ENCODE data around the gene MAGEB10. TPM values are rescaled to one million over a fixed set of nuclear protein-coding genes. Genes with fewer than 3 reads are reported as not detected.
"Not testable (repeated sequence)": the region's sequence is repeated elsewhere in the genome, so short reads cannot be mapped to it uniquely, and the experiment has no call there.

The MAGEB10 gene
- not detected for total RNA-seq

GRCh38 chrX:27807690-27808089, at the start of gene MAGEB10:
TSS of gene MAGEB10 (plus strand) at chrX:27807990. CDS start at chrX:27821307, 13,317 bp downstream.
- POLR2A ChIA-PET: no interaction called here
- no peaks in the 10 kb centered on the region for H3K9me3 Mint-ChIP-seq
- no peaks in the 10 kb centered on the region for H3K36me3 Mint-ChIP-seq
- no peak within 1 kb of the TSS for H3K27ac Mint-ChIP-seq
- H3K4me3 Mint-ChIP-seq: no peak within 1 kb of the TSS
- no peak for DNase-seq
- no peaks in the 10 kb centered on the region for H3K4me1 Mint-ChIP-seq (ENCODE audit: low read depth)
- CTCF ChIA-PET: no interaction called here
- no peaks in the 10 kb centered on the region for H3K27me3 Mint-ChIP-seq
- intact Hi-C loops (cut with micrococcal nuclease): no loop called here

- H3K27me3 Mint-ChIP-seq: no peaks in the 10 kb centered on the region
- no peak for DNase-seq
- no peak overlapping the region for H3K4me3 Mint-ChIP-seq
- intact Hi-C loops (cut with micrococcal nuclease): no loop called here
- POLR2A ChIA-PET: no interaction called here
- no peaks in the 10 kb centered on the region for H3K36me3 Mint-ChIP-seq
- no peak overlapping the region for H3K27ac Mint-ChIP-seq
- CTCF ChIA-PET: no interaction called here
- H3K4me1 Mint-ChIP-seq (ENCODE audit: low read depth): no peaks in the 10 kb centered on the region
- no peaks in the 10 kb centered on the region for H3K9me3 Mint-ChIP-seq
These were observed 42.1 kb upstream of the MAGEB10 start for GRCh38 chrX:27765718-27766117.

GRCh38 chrX:27767387-27767786, 40.4 kb upstream of the MAGEB10 start:
- Mint-ChIP-seq H3K27me3 (no peaks in the 10 kb centered on the region), H3K27ac (no peak overlapping the region), H3K4me1 (ENCODE audit: low read depth) (no peaks in the 10 kb centered on the region), H3K9me3 (no peaks in the 10 kb centered on the region), H3K36me3 (no peaks in the 10 kb centered on the region), H3K4me3 (no peak overlapping the region)
- ChIA-PET CTCF (no interaction called here), POLR2A (no interaction called here)
- no peak for DNase-seq
- intact Hi-C loops (cut with micrococcal nuclease): no loop called here

GRCh38 chrX:27775984-27776383, 31.8 kb upstream of the MAGEB10 start:
- H3K4me3 Mint-ChIP-seq: no peak overlapping the region
- H3K27ac Mint-ChIP-seq: no peak overlapping the region
- no peaks in the 10 kb centered on the region for H3K27me3 Mint-ChIP-seq
- ChIA-PET CTCF (no interaction called here), POLR2A (no interaction called here)
- H3K4me1 Mint-ChIP-seq (ENCODE audit: low read depth): no peaks in the 10 kb centered on the region
- H3K36me3 Mint-ChIP-seq: no peaks in the 10 kb centered on the region
- no peaks in the 10 kb centered on the region for H3K9me3 Mint-ChIP-seq
- no peak for DNase-seq
- intact Hi-C loops (cut with micrococcal nuclease): no loop called here

GRCh38 chrX:27796640-27797257, 11.0 kb upstream of the MAGEB10 start:
- POLR2A ChIA-PET: no interaction called here
- intact Hi-C loops (cut with micrococcal nuclease): no loop called here
- CTCF ChIA-PET: no interaction called here

GRCh38 chrX:27797575-27797974, 10.2 kb upstream of the MAGEB10 start:
- no peak for DNase-seq
- Mint-ChIP-seq H3K27ac (no peak overlapping the region), H3K27me3 (no peaks in the 10 kb centered on the region), H3K4me3 (no peak overlapping the region), H3K4me1 (ENCODE audit: low read depth) (no peaks in the 10 kb centered on the region), H3K9me3 (no peaks in the 10 kb centered on the region), H3K36me3 (no peaks in the 10 kb centered on the region)
- ChIA-PET POLR2A (no interaction called here), CTCF (no interaction called here)
- intact Hi-C loops (cut with micrococcal nuclease): no loop called here

More at GRCh38 chrX:27796640-27797257, 11.0 kb upstream of the MAGEB10 start:
- no peak overlapping the region for H3K4me3 Mint-ChIP-seq
- H3K4me1 Mint-ChIP-seq (ENCODE audit: low read depth): no peaks in the 10 kb centered on the region
- H3K36me3 Mint-ChIP-seq: no peaks in the 10 kb centered on the region
- H3K27ac Mint-ChIP-seq: no peak overlapping the region
- DNase-seq: no peak
- no peaks in the 10 kb centered on the region for H3K9me3 Mint-ChIP-seq
- H3K27me3 Mint-ChIP-seq: no peaks in the 10 kb centered on the region

- Mint-ChIP-seq H3K27me3 (no peaks in the 10 kb centered on the region), H3K27ac (no peak overlapping the region), H3K9me3 (no peaks in the 10 kb centered on the region), H3K4me1 (ENCODE audit: low read depth) (no peaks in the 10 kb centered on the region), H3K4me3 (no peak overlapping the region), H3K36me3 (no peaks in the 10 kb centered on the region)
- no peak for DNase-seq
- intact Hi-C loops (cut with micrococcal nuclease): no loop called here
- ChIA-PET CTCF (no interaction called here), POLR2A (no interaction called here)
These were observed 436 bp downstream of the MAGEB10 start for GRCh38 chrX:27808226-27808625.

GRCh38 chrX:27808991-27809859, 1.4 kb downstream of the MAGEB10 start:
- H3K27ac Mint-ChIP-seq; H3K9me3 Mint-ChIP-seq; DNase-seq; H3K4me1 Mint-ChIP-seq (ENCODE audit: low read depth); H3K4me3 Mint-ChIP-seq; intact Hi-C loops (cut with micrococcal nuclease); H3K27me3 Mint-ChIP-seq; CTCF ChIA-PET; H3K36me3 Mint-ChIP-seq; POLR2A ChIA-PET: not testable (repeated sequence)

GRCh38 chrX:27815209-27815608, 7.4 kb downstream of the MAGEB10 start:
- Mint-ChIP-seq H3K27me3 (no peaks in the 10 kb centered on the region), H3K4me1 (ENCODE audit: low read depth) (no peaks in the 10 kb centered on the region), H3K4me3 (no peak overlapping the region), H3K9me3 (no peaks in the 10 kb centered on the region), H3K27ac (no peak overlapping the region), H3K36me3 (no peaks in the 10 kb centered on the region)
- ChIA-PET CTCF (no interaction called here), POLR2A (no interaction called here)
- DNase-seq: no peak
- intact Hi-C loops (cut with micrococcal nuclease): no loop called here

- Mint-ChIP-seq H3K36me3 (no peaks in the 10 kb centered on the region), H3K4me1 (ENCODE audit: low read depth) (no peaks in the 10 kb centered on the region), H3K27me3 (no peaks in the 10 kb centered on the region), H3K27ac (no peak overlapping the region), H3K9me3 (no peaks in the 10 kb centered on the region), H3K4me3 (no peak overlapping the region)
- CTCF ChIA-PET: no interaction called here
- POLR2A ChIA-PET: no interaction called here
- intact Hi-C loops (cut with micrococcal nuclease): no loop called here
- no peak for DNase-seq
These were observed 16.0 kb downstream of the MAGEB10 start for GRCh38 chrX:27823812-27824211.

GRCh38 chrX:27838185-27838584, 30.4 kb downstream of the MAGEB10 start:
- Mint-ChIP-seq H3K27me3 (no peaks in the 10 kb centered on the region), H3K4me3 (no peak overlapping the region), H3K4me1 (ENCODE audit: low read depth) (no peaks in the 10 kb centered on the region), H3K36me3 (no peaks in the 10 kb centered on the region), H3K9me3 (peaks cover 2% of the 10 kb centered on the region), H3K27ac (no peak overlapping the region)
- POLR2A ChIA-PET: no interaction called here
- intact Hi-C loops (cut with micrococcal nuclease): no loop called here
- DNase-seq: no peak
- CTCF ChIA-PET: no interaction called here

GRCh38 chrX:27840881-27841280, 33.1 kb downstream of the MAGEB10 start:
- intact Hi-C loops (cut with micrococcal nuclease): no loop called here
- POLR2A ChIA-PET: no interaction called here

GRCh38 chrX:27842859-27843258, 35.1 kb downstream of the MAGEB10 start:
- H3K36me3 Mint-ChIP-seq: no peaks in the 10 kb centered on the region
- H3K4me3 Mint-ChIP-seq: no peak overlapping the region
- intact Hi-C loops (cut with micrococcal nuclease): no loop called here
- DNase-seq: no peak
- H3K27me3 Mint-ChIP-seq: no peaks in the 10 kb centered on the region
- no peaks in the 10 kb centered on the region for H3K4me1 Mint-ChIP-seq (ENCODE audit: low read depth)
- H3K27ac Mint-ChIP-seq: no peak overlapping the region
- POLR2A ChIA-PET: no interaction called here
- CTCF ChIA-PET: no interaction called here
- peaks cover 3% of the 10 kb centered on the region for H3K9me3 Mint-ChIP-seq

More at GRCh38 chrX:27840881-27841280, 33.1 kb downstream of the MAGEB10 start:
- H3K4me3 Mint-ChIP-seq: no peak overlapping the region
- no peaks in the 10 kb centered on the region for H3K27me3 Mint-ChIP-seq
- no peak overlapping the region for H3K27ac Mint-ChIP-seq
- CTCF ChIA-PET: no interaction called here
- peaks cover 4% of the 10 kb centered on the region for H3K9me3 Mint-ChIP-seq
- H3K4me1 Mint-ChIP-seq (ENCODE audit: low read depth): no peaks in the 10 kb centered on the region
- no peak for DNase-seq
- H3K36me3 Mint-ChIP-seq: no peaks in the 10 kb centered on the region

Measured in activated CD4-positive, alpha-beta memory T cell treated with anti-CD3 and anti-CD28 coated beads for 36 hours (primary cell).